Measurements from ENCODE around the gene MRGPRF.

- TF ChIP-seq POLR2A (IDR thresholded peaks at IDR 0.05) (no peak), CTCF (IDR thresholded peaks at IDR 0.05) (no peak)
These were observed 19.8 kb upstream of the MRGPRF start for GRCh38 chr11:69032833-69033232.
